GM12874 (cell line): ENCODE results near the gene KCND3.

ENCODE experiments used
- TF ChIP-seq, protein P1 (sequence below): IDR thresholded peaks from 2 replicates; pipeline ENCODE4 v1.5.1; 2011; ENCODE audit warnings: low read depth, mild to moderate bottlenecking, control low read depth, low read length, moderate library complexity; ENCODE audit not compliant: insufficient read depth

KCND3 gene

GRCh38 chr1:111792249-111792648 is 197.2 kb downstream of the KCND3 start:
- TF ChIP-seq, protein P1, sequence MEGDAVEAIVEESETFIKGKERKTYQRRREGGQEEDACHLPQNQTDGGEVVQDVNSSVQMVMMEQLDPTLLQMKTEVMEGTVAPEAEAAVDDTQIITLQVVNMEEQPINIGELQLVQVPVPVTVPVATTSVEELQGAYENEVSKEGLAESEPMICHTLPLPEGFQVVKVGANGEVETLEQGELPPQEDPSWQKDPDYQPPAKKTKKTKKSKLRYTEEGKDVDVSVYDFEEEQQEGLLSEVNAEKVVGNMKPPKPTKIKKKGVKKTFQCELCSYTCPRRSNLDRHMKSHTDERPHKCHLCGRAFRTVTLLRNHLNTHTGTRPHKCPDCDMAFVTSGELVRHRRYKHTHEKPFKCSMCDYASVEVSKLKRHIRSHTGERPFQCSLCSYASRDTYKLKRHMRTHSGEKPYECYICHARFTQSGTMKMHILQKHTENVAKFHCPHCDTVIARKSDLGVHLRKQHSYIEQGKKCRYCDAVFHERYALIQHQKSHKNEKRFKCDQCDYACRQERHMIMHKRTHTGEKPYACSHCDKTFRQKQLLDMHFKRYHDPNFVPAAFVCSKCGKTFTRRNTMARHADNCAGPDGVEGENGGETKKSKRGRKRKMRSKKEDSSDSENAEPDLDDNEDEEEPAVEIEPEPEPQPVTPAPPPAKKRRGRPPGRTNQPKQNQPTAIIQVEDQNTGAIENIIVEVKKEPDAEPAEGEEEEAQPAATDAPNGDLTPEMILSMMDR, result no peak

DNA sequence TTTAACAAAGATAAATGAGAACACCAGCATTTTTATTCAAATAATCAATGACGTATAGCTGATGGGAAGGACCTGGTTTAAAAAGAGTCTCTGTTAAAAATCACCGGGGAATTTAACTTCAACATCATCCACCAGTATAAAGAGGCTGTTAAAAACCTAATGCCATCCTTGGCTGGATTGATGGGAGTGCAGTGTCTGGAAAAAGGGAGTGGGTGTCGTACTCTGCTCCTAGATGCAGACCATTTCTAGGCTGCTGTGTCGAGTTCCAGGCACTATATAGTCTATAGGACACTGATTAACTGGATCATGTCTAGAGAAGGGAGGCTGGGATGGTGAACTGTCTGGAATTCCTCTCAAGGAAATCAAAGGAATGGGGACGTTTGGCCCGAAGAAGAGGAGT is 197.7 kb downstream of the KCND3 start:
- TF ChIP-seq, protein P1, result no peak

GRCh38 chr1:111789666-111790316 is 199.7 kb downstream of the KCND3 start:
- TF ChIP-seq, protein P1, result no peak

DNA sequence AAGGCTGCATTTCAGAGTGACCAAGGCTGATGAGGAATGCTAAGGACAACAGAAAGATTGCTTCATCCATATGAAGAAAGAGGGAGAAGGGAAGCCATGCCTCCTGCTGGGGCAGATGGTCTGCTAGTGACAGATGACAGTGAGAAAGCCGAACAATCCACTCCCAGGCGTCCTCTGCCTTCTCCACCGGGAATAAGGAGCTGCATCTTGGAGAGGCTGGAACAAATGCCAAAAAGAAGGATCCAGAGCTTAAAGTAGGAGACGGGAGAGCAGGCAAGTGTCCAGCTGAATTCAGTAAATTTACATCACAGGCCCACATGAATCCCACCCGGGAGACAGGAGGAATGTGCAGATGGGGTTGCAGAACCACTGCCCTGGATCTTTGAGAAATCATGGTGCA is 200.3 kb downstream of the KCND3 start:
- TF ChIP-seq, protein P1, result no peak

- TF ChIP-seq, protein P1, result no peak
Measured at GRCh38 chr1:111786669-111787207, 202.7 kb downstream of the KCND3 start.

DNA sequence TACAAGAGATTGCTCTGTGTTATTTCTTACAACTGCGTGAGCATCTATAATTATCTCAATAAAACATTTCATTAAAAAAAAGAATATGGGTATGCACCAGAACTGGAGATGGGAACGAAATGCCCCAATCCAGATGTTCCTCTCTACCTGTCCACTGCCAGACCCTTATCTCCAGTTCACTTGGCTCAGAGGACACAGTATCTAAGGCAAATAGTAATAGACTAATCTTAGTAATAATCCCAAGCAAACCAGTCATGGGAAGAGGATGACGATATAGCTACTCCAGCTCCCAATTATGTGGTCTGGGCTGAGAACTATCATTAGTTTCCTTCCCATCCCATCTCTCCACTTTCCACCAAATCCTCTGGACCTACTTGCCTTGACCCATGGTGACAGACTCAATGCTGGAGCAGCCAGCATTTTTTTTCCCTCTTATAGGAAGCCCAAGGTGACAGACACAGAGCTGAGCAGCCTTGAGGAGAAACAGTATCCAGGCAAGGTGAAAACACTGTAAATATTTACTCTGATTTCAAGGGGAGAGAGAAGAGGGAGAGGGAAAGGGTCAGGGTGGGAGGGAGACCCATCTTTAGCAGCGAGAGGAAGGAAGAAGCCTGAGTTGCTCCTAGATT is 205.1 kb downstream of the KCND3 start:
- TF ChIP-seq, protein P1, result no peak

- TF ChIP-seq, protein P1, result no peak
Measured at GRCh38 chr1:111779546-111779945, 209.9 kb downstream of the KCND3 start.
